Neural cell (in vitro differentiated cells): ENCODE results near the gene FGGY. TPM values are rescaled to one million over a fixed set of nuclear protein-coding genes. Genes with fewer than 3 reads are reported as not detected.

ENCODE experiments used
- H2AFZ ChIP-seq: fragments of 200-600, 300-800 bp; sonication (generic), shearing (Covaris generic); 2 replicates; pipeline ENCODE4 v1.6.0; 2014; ENCODE audit warnings: low read depth, mild to moderate bottlenecking, antibody characterized with exemption, low read length, moderate library complexity
- H3F3A ChIP-seq: fragments of 200-600 bp; shearing (Covaris generic); 2 replicates; pipeline ENCODE4 v1.6.1; 2016; ENCODE audit warnings: mild to moderate bottlenecking, moderate library complexity, mixed read lengths, antibody characterized with exemption, low read length; ENCODE audit not compliant: insufficient read depth, poor library complexity, severe bottlenecking
- H3K27ac ChIP-seq: fragments of 200-600, 300-800 bp; sonication (generic), shearing (Covaris generic); 2 replicates; pipeline ENCODE4 v1.5.1; 2014; ENCODE audit warnings: mild to moderate bottlenecking, low read length, moderate library complexity
- H3K27me3 ChIP-seq: fragments of 300-800, 200-600 bp; sonication (generic), shearing (Covaris generic); 2 replicates; pipeline ENCODE4 v1.6.0; 2014; ENCODE audit warnings: mild to moderate bottlenecking, low read depth, low read length, moderate library complexity; ENCODE audit not compliant: insufficient read depth
- H3K36me3 ChIP-seq: fragments of 300-800, 200-600 bp; sonication (generic), shearing (Covaris generic); 2 replicates; pipeline ENCODE4 v1.5.1; 2014; ENCODE audit warnings: mild to moderate bottlenecking, antibody characterized with exemption, low read length, moderate library complexity; ENCODE audit not compliant: insufficient read depth
- H3K4me2 ChIP-seq: fragments of 300-800, 200-600 bp; sonication (generic), shearing (Covaris generic); 2 replicates; pipeline ENCODE4 v1.6.0; 2014; ENCODE audit warnings: mild to moderate bottlenecking, low read length
- H3K4me3 ChIP-seq: fragments of 300-800, 200-600 bp; sonication (generic), shearing (Covaris generic); 2 replicates; pipeline ENCODE4 v1.5.1; 2014; ENCODE audit warnings: mild to moderate bottlenecking, low read length, moderate library complexity
- H3K79me2 ChIP-seq: fragments of 200-600 bp; shearing (Covaris generic); replicated peaks from 2 replicates; pipeline ENCODE4 v1.6.0; 2014; ENCODE audit warnings: mild to moderate bottlenecking, low read length, moderate library complexity; ENCODE audit not compliant: insufficient read depth
- H3K9ac ChIP-seq: fragments of 300-800, 200-600 bp; sonication (generic), shearing (Covaris generic); 2 replicates; pipeline ENCODE4 v1.6.1; 2016; ENCODE audit warnings: mild to moderate bottlenecking, low read length, mixed read lengths
- H3K9me2 ChIP-seq: fragments of 200-600 bp; shearing (Covaris generic); 2 replicates; pipeline ENCODE4 v1.6.1; 2016; ENCODE audit warnings: mild to moderate bottlenecking, low read length, mixed read lengths; ENCODE audit not compliant: insufficient read depth
- H3K9me3 ChIP-seq: fragments of 200-600, 300-800 bp; sonication (generic), shearing (Covaris generic); 2 replicates; pipeline ENCODE4 v1.6.1; 2016; ENCODE audit warnings: mild to moderate bottlenecking, mixed run types, low read length, moderate library complexity, mixed read lengths
- H4K20me1 ChIP-seq: fragments of 200-600 bp; shearing (Covaris generic); 2 replicates; pipeline ENCODE4 v1.6.1; 2016; ENCODE audit warnings: mild to moderate bottlenecking, mixed run types; ENCODE audit not compliant: insufficient read depth
- CTCF ChIP-seq: fragments of 450-650 bp; IDR thresholded peaks from 2 replicates; pipeline ENCODE4 v1.5.1; 2014; ENCODE audit warnings: antibody characterized with exemption, mild to moderate bottlenecking, moderate library complexity; ENCODE audit not compliant: poor library complexity, severe bottlenecking
- EP300 ChIP-seq: fragments of 450-650 bp; conservative IDR thresholded peaks from 2 replicates; pipeline ENCODE4 v1.6.1; 2014; ENCODE audit warnings: antibody characterized with exemption, mild to moderate bottlenecking, moderate library complexity; ENCODE audit not compliant: poor library complexity, severe bottlenecking
- EZH2 ChIP-seq: fragments of 200-600, 300-800 bp; shearing (Covaris generic), sonication (generic); IDR thresholded peaks from 2 replicates; pipeline ENCODE4 v1.6.1; 2014; ENCODE audit warnings: antibody characterized with exemption, low read length, borderline replicate concordance, mild to moderate bottlenecking; ENCODE audit not compliant: insufficient read depth, poor library complexity, severe bottlenecking
- MXI1 ChIP-seq: fragments of 450-650 bp; conservative IDR thresholded peaks from 2 replicates; pipeline ENCODE4 v1.6.1; 2014; ENCODE audit warnings: antibody characterized with exemption, mild to moderate bottlenecking; ENCODE audit not compliant: poor library complexity, severe bottlenecking
- POLR2AphosphoS5 ChIP-seq: IDR thresholded peaks from 2 replicates; pipeline ENCODE4 v1.6.1; 2012
- RAD21 ChIP-seq: fragments of 450-650 bp; conservative IDR thresholded peaks from 2 replicates; pipeline ENCODE4 v1.6.1; 2014; ENCODE audit warnings: antibody characterized with exemption, mild to moderate bottlenecking, moderate library complexity
- REST ChIP-seq: IDR thresholded peaks from 2 replicates; pipeline ENCODE4 v1.6.1; 2012; ENCODE audit warnings: borderline replicate concordance
- SMC3 ChIP-seq: fragments of 450-650 bp; conservative IDR thresholded peaks from 2 replicates; pipeline ENCODE4 v1.6.1; 2014; ENCODE audit warnings: antibody characterized with exemption, mild to moderate bottlenecking, moderate library complexity; ENCODE audit not compliant: poor library complexity
- TAF1 ChIP-seq: IDR thresholded peaks from 2 replicates; pipeline ENCODE4 v1.6.1; 2012; ENCODE audit warnings: low read depth
- polyA plus RNA-seq: library from polyadenylated mRNA; depleted of rRNA; stranded (reverse); fragments of >200 nt; gene quantifications from 2 replicates; pipeline ENCODE4 v1.2.3, GENCODE V29; 2014

The FGGY gene
- polyA plus RNA-seq, 1 donor from 2014 or later, result 7.4 TPM

GRCh38 chr1:59474496-59474895 is 177.6 kb downstream of the FGGY start:
- no peaks in the 10 kb centered on the region for H3K9me2 ChIP-seq
- TF ChIP-seq RAD21 (no peak), POLR2AphosphoS5 (no peak), SMC3 (no peak), REST (no peak), MXI1 (no peak), TAF1 (no peak), EZH2 (no peak), CTCF (no peak)
- no peaks in the 10 kb centered on the region for H3K36me3 ChIP-seq
- H3K9me3 ChIP-seq, result no peaks in the 10 kb centered on the region
- no peaks in the 10 kb centered on the region for H3F3A ChIP-seq
- H3K4me2 ChIP-seq, result no peak overlapping the region
- H3K27ac ChIP-seq, result no peak overlapping the region
- no peaks in the 10 kb centered on the region for H3K27me3 ChIP-seq
- no peak overlapping the region for H2AFZ ChIP-seq
- no peaks in the 10 kb centered on the region for H4K20me1 ChIP-seq
- H3K79me2 ChIP-seq, result no peaks in the 10 kb centered on the region
- H3K9ac ChIP-seq, result no peak overlapping the region
- H3K4me3 ChIP-seq, result no peak overlapping the region

GRCh38 chr1:59475737-59476136 is 178.8 kb downstream of the FGGY start:
- Histone ChIP-seq H3K9me2 (no peaks in the 10 kb centered on the region), H3K9ac (no peak overlapping the region), H3K9me3 (no peaks in the 10 kb centered on the region), H3K4me2 (no peak overlapping the region), H3K27me3 (no peaks in the 10 kb centered on the region), H3K36me3 (no peaks in the 10 kb centered on the region), H3F3A (no peaks in the 10 kb centered on the region), H2AFZ (no peak overlapping the region), H3K79me2 (no peaks in the 10 kb centered on the region), H4K20me1 (no peaks in the 10 kb centered on the region), H3K4me3 (no peak overlapping the region), H3K27ac (no peak overlapping the region)
- TF ChIP-seq POLR2AphosphoS5 (no peak), RAD21 (no peak), SMC3 (no peak), MXI1 (no peak)

GRCh38 chr1:59477286-59477685 is 180.4 kb downstream of the FGGY start:
- Histone ChIP-seq H3K4me3 (no peak overlapping the region), H3K4me2 (no peak overlapping the region), H3K27ac (no peak overlapping the region)

More at GRCh38 chr1:59477286-59477685, 180.4 kb downstream of the FGGY start:
- Histone ChIP-seq H4K20me1 (no peaks in the 10 kb centered on the region), H3K9ac (no peak overlapping the region), H3K9me3 (no peaks in the 10 kb centered on the region), H3F3A (no peaks in the 10 kb centered on the region), H3K27me3 (no peaks in the 10 kb centered on the region), H3K79me2 (no peaks in the 10 kb centered on the region), H3K36me3 (no peaks in the 10 kb centered on the region), H3K9me2 (no peaks in the 10 kb centered on the region), H2AFZ (no peak overlapping the region)
- TF ChIP-seq EP300, result no peak
- no peak for TF ChIP-seq POLR2AphosphoS5
- no peak for TF ChIP-seq SMC3
